ENCODE measurements around the gene RMDN2.

DNA sequence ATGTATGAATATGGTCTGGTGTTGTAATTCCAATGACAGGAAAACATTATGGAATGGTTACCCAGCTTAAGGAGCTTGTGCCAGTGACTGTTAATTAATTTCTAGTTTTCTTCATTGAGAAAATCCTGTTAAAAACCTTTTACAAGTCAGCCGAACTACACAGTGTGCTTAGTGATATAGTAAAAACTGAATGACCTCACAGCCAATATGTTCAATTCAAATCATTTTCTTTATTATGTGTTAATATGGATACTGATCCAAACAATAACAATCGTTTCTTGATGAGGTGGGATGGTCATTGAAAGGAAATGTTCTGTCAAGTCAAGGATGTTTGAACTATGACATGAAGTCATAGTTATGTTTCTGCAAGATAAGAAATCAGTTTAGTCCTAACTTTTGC is 41.6 kb upstream of the RMDN2 start:
- TF ChIP-seq, protein P1, sequence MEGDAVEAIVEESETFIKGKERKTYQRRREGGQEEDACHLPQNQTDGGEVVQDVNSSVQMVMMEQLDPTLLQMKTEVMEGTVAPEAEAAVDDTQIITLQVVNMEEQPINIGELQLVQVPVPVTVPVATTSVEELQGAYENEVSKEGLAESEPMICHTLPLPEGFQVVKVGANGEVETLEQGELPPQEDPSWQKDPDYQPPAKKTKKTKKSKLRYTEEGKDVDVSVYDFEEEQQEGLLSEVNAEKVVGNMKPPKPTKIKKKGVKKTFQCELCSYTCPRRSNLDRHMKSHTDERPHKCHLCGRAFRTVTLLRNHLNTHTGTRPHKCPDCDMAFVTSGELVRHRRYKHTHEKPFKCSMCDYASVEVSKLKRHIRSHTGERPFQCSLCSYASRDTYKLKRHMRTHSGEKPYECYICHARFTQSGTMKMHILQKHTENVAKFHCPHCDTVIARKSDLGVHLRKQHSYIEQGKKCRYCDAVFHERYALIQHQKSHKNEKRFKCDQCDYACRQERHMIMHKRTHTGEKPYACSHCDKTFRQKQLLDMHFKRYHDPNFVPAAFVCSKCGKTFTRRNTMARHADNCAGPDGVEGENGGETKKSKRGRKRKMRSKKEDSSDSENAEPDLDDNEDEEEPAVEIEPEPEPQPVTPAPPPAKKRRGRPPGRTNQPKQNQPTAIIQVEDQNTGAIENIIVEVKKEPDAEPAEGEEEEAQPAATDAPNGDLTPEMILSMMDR (conservative IDR thresholded peaks at IDR 0.05), result no peak
- TF ChIP-seq EZH2 (IDR thresholded peaks at IDR 0.05; ENCODE audit: low read depth), result no peak
